Activated gamma-delta T cell treated with anti-CD3 and anti-CD28 coated beads, Interleukin-2, amount 50 U/mL, for 16 hours (primary cell): ENCODE results near the gene SUGP2.
"Not testable (repeated sequence)": the region's sequence is repeated elsewhere in the genome, so short reads cannot be mapped to it uniquely, and the experiment has no call there.

Experiments
- DNase-seq: peaks from one replicate; pipeline ENCODE4 v3.0.0-alpha.2; 2020; ENCODE audit warnings: low read depth

The SUGP2 gene

GRCh38 chr19:18990128-18990708 is 43.1 kb downstream of the SUGP2 start:
- no peak for DNase-seq

DNA sequence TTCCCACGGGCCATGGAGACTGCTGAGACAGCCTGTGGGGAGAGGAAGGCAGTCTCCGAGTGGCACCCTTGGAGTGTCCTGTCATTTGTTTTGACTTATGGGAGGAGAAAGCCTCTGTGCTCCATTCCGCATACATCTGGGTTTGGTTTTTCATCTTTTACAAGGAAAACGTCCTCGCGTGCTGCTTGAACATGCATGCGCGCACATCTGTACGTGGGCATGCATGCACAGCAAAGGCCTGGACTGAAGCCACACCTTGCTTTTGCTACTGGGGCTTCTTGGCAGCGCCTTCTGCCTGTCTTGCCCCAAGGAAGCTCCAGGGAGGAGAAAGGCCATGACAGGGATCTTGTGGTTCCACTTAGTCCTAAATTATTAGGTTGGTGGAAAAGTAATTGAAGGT is 44.0 kb downstream of the SUGP2 start:
- DNase-seq = no peak

DNA sequence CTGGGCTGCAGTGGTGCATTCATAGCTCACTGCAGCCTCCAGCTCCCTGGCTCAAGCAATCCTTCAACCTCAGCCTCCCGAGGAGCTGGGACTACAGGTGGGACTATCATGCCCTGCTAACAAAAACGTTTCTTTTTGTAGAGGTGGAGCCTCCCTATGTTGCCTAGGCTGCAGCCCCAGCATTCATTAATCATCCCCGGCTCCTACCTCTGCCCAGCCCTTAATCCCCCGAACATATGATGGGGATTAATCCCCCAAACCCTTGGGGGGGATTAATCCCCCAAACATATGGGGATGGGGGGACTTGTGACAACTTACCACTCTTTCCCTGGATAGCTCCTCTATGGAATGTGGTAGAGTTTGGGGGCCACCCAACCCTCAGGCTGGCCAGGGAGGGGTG is 45.9 kb downstream of the SUGP2 start:
- no peak for DNase-seq

DNA sequence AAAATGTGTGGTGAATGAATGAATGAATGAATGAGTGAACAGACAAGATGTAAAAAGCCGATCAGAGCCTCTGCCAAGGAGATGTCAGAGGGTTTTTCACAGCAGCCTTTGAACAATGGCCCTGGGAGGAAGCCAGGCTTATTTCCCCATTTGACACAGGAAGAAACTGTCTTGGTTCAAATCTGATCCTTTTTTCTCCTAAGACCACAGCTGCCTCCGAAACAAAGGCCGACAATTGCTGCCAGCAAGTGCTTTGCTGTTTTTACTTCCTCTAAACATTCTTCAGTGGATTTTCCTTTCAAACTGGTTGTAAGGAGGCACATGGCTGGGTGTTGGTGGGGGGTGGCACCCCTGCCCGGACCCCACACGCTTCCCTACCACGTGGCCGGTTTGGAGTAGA is 48.1 kb downstream of the SUGP2 start:
- DNase-seq = no peak

DNA sequence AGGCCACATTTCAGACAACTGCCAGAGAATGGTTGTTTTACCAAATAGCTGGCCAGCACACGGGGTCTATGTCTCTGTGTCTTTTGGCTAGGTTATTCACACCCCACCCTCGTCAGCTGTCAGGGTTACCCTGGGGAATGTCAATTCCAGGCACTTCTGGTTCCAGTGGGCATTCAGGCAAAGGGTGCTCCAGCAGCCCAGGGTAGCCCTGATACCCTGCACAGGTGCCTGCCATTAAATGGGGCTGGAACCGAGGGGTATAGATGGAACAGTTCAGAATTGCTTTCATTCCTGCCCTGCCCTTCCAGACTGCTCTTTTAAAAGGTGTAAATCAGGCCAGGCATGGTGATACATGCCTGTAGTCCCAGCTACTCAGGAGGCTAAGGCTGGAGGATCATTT is 49.1 kb downstream of the SUGP2 start:
- no peak for DNase-seq

DNA sequence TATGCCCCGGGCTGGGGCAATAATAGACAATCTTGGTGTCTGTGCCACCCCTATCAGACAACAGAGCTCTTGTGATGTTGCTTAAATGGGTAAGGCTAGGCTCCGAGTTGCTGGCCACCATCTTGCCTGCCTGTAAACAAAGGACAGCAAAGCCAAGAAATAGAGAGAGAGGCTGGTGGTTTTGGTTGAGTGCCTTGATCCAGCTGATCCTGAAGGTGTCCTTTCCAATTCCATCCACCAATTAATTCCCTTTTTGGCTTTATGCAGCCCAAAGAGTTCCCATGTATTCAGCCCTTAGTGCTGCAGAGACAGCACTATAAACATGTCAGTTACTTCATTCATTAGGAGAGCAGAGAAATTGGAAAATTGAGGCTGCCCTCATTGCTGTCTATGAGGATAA is 50.6 kb downstream of the SUGP2 start:
- no peak for DNase-seq

DNA sequence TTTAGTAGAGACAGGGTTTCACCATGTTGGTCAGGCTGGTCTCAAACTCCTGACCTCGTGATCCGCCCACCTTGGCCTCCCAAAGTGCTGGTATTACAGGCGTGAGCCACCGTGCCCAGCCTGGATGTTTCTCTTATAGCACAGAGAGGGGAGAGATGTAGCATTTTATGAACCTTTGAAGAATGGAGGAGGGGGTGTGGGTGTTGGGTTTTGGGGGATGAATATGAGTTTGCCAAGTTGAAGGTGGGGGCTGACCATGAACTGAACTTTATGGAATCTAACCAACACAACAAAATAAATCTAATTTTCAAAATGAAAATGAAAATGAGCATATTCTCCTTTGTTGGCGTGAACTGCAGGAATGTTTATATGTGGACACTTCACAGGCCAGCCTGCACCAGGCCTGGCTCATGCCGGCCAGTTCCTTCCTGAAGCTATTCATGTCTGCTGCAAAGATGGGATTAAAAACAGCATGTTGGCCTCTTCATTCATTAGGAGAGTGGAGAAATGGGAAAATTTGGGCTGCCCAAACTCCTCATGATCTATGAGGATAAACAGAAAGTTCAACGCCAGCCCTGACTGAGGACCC is 52.8 kb downstream of the SUGP2 start:
- DNase-seq = no peak

DNA sequence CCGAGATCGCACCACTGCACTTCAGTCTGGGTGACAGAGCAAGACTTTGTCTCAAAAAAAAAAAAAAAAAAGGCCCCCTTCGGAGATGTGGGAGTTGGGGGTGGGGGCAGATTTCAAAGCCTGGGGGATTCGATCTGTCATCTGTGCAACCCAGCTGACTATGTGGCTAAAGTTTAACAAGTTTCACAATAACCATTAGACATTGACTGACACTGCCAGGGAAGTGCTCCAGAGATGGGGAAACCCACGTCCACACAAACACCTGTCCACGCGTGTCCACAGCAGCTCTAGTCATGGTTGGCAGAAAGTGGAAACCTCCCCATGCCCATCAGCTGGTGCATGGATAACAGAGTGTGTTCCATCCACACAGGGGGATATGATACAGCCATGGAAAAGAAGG is 54.7 kb downstream of the SUGP2 start:
- no peak for DNase-seq

- no peak for DNase-seq
These were observed 57.4 kb downstream of the SUGP2 start for GRCh38 chr19:18975869-18976268.

GRCh38 chr19:18975011-18975410 is 58.3 kb downstream of the SUGP2 start:
- no peak for DNase-seq

- DNase-seq = no peak
These were observed 60.5 kb downstream of the SUGP2 start for GRCh38 chr19:18972851-18973250.

- DNase-seq = no peak
These were observed 61.0 kb downstream of the SUGP2 start for GRCh38 chr19:18972301-18972811.

DNA sequence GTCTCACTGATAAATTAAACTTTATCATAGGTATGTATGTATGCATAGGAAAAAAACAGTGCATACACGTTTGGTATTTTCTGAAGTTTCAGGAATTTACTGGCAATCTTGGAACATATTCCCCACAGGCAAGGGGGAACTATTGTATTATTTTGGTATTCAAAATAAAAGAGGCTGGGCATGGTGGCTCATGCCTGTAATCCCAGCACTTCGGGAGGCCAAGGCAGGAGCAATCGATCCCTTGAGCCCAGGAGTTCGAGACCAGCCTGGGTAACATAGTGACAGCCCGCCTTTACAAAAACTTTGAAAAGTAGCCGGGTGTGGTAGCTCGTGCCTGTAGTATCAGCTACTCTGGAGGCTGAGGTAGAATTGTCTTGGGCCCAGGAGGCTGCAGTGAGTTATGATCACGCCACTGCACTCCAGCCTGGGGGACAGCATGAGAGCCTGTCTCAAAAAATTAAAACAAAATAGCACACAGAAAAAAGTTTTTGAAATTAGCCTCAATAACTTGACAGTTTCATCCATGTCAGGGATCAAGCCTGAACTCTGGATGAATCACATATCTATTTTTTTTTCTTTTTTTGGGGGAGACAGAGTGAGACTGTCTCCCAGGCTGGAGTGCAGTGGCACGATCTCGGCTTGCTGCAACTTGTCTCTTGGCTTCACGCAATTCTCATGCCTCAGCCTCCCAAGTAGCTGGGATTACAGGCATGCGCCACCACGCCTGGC is 63.2 kb downstream of the SUGP2 start:
- DNase-seq = no peak

DNA sequence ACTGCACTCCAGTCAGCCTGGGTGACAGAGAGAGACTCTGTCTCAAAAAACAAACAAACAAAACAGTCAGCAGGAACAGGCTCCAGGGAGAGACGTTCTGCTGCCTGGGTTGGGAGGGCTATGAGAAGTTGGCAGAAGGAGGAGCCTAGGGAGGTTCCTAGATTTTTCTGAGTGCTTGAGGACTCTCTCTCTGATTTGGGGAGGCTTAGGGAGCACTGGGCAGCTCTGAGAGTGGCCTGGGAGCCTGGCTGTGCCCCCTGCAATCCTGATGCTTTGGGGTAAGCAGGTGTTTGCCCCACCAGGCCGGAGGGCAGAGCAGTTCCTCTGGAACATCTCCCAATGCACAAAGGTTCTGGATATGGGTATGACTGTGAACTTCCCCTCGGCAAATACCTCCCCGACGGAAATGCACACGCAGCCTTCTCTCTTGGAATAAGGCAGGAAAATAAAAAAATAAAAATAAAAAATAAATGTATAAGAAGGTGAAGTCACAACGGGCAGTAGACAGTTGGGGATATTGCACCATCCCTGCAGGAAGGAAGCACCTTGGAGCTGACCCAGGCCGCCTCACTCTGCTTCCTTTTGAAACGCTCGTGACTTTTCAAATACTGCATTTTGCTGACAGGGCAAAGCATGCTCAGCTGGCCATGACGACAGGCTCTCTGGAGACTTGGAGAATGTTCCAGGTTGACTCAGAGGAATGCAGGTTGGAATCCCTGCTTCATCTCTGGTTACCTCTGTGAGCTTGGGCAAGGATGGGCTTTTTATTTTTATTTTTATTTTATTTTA is 65.8 kb downstream of the SUGP2 start:
- no peak for DNase-seq

GRCh38 chr19:18966307-18966706 is 67.0 kb downstream of the SUGP2 start:
- no peak for DNase-seq

GRCh38 chr19:18964121-18964520 is 69.2 kb downstream of the SUGP2 start:
- no peak for DNase-seq

DNA sequence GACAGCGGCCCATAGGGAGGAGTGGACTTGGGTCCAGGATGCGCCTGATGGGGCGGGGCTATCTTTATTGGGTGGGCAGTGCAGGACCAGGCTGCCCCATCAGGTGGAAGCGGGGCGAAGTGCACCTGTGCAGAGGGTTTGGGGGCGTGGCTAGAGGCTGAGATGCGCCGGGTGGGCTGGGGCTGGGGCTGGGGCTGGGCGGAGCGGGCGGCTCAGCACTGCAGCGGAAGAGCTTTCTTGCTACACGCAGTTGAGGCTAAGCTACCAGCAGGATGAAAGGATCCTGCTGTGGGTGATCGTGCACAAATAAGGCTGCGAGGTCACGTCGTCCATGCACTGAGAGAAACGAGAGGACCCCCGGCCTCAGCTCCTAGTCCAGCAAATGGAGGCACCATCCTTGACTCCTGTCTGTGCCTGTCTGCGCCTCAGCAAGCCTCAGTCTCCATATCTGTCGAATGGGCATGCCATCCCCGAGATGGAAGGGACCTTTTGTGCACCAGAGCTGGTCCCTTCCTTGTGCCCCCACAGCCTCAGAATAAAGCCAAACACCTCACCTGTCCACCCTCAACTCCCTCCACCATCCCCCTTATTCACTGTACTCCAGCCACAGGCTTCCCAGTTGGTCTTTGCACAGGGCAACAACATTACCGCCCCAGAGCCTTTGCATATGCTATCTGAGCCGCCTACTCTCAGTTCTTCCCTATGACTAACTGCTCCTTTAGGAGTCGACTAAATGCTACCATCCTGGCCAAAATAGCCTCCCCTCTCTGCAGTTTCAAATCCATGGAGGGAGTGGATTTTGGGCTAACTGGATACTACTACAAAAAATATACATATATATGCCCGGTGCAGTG is 71.3 kb downstream of the SUGP2 start:
- no peak for DNase-seq

DNA sequence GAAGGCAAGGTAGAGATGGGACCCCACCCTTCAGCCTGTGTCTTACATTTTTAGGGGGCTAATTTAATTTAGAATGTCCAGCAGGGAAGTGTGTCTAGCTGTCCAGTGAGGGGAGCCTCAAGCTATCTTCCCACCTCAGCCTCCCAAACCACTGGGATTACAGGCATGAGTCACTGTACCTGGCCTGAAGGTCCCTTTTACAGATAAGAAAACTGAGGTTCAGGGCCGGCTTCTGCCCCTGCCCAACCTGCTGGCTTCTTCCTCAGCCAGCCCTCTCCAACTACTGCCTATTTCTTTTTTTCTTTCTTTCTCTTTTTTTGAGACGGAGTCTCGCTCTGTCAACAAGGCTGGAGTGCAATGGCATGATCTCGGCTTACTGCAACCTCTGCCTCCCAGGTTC is 72.9 kb downstream of the SUGP2 start:
- DNase-seq = no peak

- no peak for DNase-seq
These were observed 78.3 kb downstream of the SUGP2 start for GRCh38 chr19:18955042-18955441.

DNA sequence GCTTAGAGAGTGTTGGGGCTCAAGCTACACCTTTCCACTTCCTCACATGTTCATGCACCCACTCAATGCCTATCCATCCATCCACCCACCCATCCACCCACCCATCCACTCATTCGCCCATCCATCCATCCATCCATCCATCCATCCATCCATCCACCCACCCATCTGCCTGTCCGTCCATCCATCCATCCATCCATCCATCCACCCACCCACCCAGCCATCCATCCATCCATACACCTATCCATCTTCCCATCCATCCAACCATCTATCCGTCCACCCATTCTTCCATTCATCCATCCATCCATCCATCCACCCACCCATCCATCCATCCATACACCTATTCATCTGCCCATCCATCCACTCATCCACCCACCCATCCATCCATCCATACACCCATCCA is 79.2 kb downstream of the SUGP2 start:
- DNase-seq = no peak

DNA sequence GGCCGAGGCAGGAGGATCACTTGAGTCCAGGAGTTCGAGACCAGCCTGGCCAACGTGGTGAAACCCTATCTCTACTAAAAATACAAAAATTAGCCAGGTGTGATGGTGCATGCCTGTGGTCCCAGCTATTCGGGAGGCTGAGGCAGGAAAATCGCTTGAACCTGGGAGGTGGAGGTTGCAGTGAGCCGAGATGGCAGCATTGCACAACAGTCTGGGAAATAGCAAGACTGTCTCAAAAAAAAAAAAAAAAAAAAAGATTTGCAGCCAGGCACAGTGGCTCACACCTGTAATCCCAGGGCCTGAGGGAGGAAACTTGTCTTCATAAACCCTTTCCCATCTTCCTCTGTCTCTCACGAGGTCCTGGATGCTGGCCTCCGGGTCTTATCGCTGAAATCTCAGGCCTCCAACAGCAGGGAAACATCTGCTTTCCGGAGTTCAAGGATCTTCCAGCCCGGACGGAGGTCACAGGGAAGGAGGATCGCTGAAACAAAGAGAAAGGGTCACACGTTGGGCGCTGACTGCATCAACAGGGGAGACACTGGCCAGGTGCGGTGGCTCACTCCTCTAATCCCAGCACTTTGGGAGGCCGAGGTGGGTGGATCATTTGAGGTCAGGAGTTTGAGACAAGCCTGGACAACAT is 80.8 kb downstream of the SUGP2 start:
- not testable (repeated sequence) for DNase-seq
